ENCODE data around the gene FAM90A26.
A peak's percentile ranks its signal among the peaks of the same experiment; 100 is the strongest.
"Not testable (repeated sequence)": the region's sequence is repeated elsewhere in the genome, so short reads cannot be mapped to it uniquely, and the experiment has no call there.

Gene FAM90A26, protein sequence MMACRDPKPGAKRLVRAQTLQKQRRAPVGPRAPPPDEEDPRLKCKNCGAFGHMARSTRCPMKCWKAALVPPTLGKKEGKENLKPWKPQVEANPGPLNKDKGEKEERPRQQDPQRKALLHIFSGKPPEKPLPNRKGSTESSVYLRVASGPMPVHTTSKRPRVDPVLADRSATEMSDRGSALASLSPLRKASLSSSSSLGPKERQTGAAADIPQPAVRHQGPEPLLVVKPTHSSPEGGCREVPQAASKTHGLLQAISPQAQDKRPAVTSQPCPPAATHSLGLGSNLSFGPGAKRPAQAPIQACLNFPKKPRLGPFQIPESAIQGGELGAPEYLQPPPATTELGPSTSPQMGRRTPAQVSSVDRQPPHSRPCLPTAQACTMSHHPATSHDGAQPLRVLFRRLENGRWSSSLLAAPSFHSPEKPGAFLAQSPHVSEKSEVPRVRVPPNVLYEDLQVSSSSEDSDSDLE

DNA sequence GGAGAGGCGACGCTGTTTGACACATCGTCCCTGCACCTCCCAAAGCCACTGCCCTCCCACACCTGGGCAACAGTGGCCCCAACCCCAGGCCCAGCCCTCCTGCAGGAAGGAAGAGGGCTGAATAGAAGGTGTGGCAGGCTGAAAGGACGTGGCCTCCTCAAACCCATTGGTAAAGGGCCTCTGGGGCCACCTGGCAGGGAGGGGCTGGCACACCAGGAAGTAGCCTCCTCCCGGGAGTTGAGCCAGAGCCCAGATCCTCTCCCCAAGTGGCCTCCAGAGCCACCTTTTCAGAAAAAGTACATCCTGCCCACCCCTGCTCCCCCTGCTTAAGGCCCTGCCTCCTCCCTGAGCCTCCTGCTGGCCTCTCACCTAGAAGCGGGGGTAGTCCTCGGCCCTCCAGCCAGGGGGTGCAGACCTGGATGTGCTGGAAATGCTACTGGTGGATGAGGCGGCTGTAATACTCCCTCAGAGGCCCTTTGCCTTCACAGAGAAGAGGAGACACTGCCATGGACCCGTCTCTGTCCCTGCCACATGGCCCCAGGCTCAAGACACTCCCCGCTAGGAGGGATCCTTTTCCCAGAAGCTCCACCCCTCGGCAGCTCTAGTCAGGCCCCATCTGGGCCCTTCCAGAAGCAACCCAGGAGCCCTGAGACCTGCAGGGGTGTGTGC is at the start of gene FAM90A26:
TSS of gene FAM90A26 (plus strand) at position 619 of the 669 bp plus-strand sequence. CDS start 2,764 bp downstream, outside the sequence.
- not testable (repeated sequence) for DNase-seq (ENCODE audit: extremely low spot score, insufficient read length, low read depth); FAIRE-seq

DNA sequence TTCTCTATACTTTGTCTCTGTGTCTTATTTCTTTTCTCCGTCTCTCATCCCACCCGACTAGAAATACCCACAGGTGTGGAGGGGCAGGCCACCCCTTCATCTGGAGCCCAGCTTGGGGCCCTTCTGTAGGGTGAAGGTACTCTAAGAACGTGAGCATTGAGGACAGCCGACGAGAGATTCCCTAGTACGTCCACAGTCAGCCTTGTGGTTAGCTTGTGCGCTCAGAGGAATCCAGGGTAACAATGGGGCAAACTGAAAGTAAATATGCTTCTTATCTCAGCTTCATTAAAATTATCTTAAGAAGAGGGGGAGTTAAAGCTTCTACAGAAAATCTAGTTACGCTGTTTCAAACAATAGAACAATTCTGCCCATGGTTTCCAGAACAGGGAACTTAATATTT is 47.5 kb upstream of the FAM90A26 start:
- FAIRE-seq; DNase-seq (ENCODE audit: extremely low spot score, insufficient read length, low read depth): not testable (repeated sequence)

DNA sequence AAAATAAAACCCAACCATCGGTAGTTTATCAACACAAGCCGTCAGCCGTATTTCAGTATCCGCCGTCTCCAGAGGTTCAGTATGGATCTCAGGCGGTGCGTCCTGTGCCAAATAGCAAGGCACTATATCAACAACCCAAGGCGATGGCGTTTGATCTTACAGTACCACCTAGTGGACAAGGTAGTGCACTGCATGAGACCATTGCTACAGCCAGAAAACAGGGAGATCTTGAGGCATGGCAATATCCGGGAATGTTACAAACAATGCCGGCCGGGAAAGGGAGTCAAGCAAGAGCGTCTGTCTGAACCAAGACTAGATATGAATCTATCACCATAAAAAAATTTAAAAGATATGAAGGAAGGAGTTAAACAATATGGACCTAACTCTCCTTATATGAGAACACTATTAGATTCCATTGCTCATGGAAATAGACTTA is 46.6 kb upstream of the FAM90A26 start:
- not testable (repeated sequence) for FAIRE-seq; DNase-seq (ENCODE audit: extremely low spot score, insufficient read length, low read depth)

DNA sequence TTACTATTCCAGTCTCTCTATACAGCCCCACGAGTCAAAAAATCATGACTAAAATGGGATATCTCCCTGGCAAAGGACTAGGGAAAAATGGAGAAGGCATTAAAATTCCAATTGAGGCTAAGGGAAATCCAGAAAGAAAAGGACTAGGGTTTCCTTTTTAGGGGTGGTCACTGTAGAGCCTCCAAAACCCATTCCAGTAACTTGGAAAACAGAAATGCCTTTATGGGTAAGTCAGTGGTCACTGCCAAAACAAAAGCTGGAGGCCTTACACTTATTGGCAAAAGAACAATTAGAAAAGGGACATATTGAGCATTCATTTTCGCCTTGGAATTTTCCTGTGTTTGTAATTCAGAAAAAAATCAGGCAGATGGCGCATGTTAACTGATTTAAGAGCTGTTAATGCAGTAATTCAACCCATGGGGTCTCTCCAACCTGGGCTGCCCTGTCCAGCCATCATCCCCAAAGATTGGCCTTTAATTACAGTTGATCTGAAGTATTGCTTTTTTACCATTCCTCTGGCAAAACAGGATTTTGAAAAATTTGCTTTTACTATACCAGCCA is 44.5 kb upstream of the FAM90A26 start:
- FAIRE-seq; DNase-seq (ENCODE audit: extremely low spot score, insufficient read length, low read depth): not testable (repeated sequence)

DNA sequence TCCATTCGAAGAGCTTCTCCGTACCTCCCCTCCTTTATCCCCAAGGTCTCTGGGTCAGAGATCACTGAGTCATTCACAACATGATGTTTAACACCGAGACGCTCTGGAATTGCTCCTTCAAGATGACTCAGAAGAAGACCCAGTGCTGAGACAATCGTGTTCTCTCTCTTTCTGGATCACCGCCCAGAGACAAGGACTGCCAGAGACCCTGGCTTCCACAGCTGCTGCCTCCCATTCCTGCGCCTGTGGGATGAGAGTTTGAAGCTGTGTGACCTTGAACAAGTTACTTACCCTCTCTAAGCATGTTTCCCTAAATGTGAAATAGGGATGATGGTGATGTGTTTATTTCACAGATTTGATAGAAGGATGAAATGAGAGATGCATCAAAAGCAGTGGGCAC is 38.8 kb upstream of the FAM90A26 start:
- not testable (repeated sequence) for DNase-seq (ENCODE audit: extremely low spot score, insufficient read length, low read depth); FAIRE-seq

DNA sequence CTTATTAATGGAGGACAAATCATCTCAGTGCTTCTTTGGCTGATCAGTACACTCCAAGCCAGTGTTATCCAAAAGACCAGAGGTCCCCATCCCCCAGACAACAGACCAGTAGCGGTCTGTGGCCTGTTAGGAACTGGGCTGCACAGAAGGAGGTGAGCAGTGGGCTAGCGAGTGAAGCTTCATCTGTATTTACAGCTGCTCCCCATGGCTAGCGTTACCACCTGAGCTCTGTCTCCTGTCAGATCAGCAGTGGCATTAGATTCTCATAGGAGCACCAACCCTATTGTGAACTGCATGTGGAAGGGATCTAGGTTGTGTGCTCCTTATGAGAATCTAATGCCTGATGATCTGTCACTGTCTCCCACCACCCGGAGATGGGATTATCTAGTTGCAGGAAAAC is 37.4 kb upstream of the FAM90A26 start:
- DNase-seq (ENCODE audit: extremely low spot score, insufficient read length, low read depth); FAIRE-seq: not testable (repeated sequence)

DNA sequence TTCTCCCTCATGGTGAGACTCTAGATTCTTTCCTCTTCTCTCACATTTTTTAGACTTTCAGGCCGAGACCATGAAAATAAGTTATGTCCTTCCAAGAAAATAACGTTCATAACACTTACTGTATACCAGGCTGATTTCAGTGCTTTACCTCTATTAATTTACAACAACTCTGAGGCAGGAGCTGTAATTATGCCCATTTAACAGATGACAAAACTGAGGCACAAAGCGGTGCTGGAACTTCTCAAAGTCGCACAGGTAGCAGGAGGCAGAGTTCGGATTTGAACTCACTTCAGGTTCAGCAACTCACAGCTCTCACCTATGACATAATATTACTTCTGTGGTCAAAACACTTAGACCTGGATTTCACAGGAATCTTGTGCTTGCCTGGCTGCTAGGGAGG is 36.2 kb upstream of the FAM90A26 start:
- DNase-seq (ENCODE audit: extremely low spot score, insufficient read length, low read depth); FAIRE-seq: not testable (repeated sequence)

DNA sequence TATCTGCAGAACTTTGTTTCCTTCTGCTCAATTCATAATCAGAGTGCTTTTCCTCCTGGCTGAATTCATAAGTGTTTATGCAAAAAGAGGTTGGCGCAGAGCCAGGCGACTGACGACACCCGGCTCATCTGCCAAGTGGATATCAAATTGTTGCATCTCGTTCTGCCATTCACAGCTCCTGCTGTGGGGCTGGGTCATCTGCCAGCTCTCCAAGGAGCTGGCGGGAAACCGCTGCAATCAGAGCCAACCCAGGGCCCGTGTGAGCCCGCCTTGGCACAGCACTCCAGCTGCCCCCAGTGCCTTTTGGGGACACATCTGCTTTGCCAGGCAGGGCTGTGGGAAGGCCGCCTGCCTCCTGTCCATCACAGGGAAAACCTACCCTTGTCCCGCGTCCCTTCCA is 35.7 kb upstream of the FAM90A26 start:
- not testable (repeated sequence) for DNase-seq (ENCODE audit: extremely low spot score, insufficient read length, low read depth); FAIRE-seq

DNA sequence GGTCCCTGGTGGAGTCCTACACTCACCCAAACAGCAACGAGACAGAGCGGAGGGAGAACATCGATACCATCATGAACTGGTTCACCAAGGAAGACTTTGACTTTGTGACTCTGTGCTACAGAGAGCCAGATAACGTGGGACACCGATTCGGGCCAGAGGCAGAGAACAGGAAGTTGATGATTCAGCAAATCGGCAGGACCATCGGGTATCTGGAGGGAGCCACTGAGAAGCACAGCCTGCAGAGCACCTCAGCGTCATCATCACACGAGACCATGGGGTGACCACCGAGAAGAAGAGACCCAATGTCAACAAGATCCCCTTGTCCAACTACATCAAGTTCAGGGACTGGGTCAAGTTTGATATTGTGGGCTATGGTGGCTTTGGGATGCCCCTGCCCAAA is 29.2 kb upstream of the FAM90A26 start:
- not testable (repeated sequence) for FAIRE-seq; DNase-seq (ENCODE audit: extremely low spot score, insufficient read length, low read depth)

DNA sequence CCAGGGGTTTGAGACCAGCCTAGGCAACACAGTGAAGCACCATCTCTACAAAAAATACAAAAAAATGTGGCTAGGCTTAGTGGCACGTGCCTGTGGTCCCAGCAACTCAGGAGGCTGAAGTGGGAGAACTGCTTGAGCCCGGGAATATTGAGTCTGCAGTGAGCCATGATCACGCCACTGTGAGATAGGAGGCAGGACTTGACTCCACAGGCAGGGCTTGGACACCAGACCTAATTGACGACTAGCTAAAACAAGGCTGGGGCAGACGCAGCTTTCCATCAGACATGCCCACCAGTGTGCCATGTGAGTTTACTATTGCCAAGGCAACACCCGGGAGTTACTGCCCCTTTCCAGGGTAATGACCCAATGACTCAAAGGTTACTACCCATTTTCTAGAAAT is 27.4 kb upstream of the FAM90A26 start:
- not testable (repeated sequence) for DNase-seq (ENCODE audit: extremely low spot score, insufficient read length, low read depth); FAIRE-seq

DNA sequence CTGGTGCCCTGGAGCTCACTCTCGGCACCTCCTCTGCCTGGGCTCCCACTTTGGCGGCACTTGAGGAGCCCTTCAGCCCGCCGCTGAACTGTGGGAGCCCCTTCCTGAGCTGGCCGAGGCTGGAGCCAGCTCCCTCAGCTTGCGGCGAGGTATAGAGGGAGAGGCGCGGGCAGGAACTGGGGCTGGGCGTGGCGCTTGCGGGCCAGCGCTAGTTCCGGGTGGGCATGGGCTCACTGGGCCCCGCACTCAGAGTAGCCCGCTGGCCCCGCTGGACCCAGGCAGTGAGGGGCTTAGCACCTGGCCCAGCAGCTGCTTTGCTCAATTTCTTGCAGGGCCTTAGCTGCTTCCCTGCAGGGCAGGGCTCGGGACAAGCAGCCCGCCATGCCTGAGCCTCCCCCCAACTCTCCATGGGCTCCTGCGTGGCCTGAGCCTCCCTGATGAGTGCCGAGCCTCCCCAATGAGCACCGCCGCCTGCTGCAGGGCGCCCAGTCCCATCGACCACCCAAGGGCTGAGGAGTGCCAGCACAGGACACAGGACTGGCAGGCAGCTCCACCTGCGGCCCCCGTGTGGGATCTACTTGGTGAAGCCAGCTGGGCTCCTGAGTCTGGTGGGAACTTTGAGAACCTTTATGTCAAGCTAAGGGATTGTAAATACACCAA is 26.7 kb upstream of the FAM90A26 start:
- FAIRE-seq (no peak), DNase-seq (ENCODE audit: extremely low spot score, insufficient read length, low read depth) (no peak)

DNA sequence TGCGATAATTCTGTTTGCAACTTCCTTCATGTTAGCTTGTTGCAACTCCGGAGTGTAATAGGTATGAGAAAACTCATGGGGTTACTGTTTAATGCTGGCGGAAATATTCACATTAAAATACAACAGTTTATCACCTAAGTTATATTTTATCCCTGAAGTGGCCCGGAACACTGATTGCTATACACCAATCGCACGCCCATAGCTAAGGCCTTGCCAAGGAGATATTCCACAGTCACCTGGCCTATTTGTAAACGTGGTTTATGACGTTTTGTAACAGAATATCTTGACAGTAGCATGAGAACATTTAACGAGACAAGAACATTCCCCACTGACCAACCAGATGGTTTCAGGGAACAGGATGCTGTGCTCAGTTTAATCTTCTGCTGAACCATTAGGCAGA is 23.2 kb upstream of the FAM90A26 start:
- DNase-seq (ENCODE audit: extremely low spot score, insufficient read length, low read depth) = no peak
- no peak for FAIRE-seq

DNA sequence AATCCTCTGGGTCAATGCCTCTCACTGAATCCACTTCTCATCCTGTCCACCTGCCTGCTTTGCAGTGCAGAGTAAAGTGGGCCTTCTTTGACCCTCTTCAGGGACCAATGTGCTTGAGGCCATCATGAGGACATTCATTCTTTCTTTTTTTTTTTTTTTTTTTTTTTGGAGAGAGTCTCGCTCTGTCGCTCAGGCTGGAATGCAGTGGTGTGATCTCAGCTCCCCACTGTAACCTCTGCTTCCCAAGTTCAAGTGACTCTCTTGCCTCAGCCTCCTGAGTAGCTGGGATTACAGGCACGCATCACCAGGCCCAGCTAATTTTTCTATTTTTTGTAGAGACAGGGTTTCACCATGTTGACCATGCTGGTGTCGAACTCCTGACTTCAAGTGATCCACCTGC is 22.8 kb upstream of the FAM90A26 start:
- FAIRE-seq; DNase-seq (ENCODE audit: extremely low spot score, insufficient read length, low read depth): not testable (repeated sequence)

DNA sequence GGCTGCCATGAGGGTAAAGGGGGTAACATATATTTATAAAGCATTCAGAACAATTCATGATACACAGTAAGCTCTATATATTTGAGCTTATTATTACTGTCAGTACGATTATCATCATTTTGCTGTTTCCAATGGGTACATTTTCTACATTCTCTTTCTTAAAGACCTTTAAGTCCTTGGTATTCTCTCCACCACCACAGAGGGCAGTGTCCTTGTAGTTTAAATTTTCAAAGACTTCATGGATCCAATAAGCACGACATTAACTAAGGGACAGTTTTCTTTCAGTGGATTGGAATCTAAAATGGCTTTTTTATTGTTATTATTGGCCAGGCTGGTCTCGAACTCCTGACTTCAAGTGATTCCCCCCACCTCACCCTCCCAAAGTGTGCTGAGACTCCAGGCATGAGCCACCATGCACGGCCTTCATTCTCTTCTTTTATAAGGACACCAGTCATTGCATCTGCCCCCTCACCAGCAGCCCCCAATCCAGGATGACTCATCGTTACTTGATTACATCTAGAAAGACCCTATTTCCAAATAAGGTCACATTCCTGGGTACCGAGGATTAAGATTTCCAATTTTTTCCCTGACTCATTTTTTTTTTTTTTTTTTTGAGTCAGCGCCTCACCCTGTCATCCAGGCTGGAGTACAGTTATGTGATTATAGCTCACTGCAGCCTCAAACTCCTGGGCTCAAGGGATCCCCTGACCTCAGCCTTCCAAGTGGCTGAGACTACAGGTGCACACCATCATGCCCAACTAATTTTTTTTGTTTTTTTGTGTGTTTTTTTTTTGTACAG is 21.4 kb upstream of the FAM90A26 start:
- not testable (repeated sequence) for FAIRE-seq; DNase-seq (ENCODE audit: extremely low spot score, insufficient read length, low read depth)

DNA sequence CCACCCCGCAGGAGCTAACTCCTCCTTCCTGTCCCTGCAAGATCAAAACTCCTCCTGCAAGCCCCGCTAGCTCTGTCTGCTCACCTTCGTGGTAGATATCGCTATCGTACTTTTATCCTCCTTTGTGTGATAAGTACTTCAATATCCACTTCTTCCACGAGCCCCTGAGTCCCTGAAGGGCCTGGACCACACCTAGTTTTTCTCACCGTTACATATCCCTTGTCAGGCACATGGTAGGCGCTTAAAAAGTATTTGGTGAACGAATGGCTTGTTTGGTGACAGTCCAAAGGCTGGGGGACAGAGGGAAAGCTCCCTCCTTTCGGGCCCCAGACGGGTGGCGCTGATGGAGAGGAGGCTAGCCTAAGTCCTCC is 18.4 kb upstream of the FAM90A26 start:
- not testable (repeated sequence) for FAIRE-seq; DNase-seq (ENCODE audit: extremely low spot score, insufficient read length, low read depth)

DNA sequence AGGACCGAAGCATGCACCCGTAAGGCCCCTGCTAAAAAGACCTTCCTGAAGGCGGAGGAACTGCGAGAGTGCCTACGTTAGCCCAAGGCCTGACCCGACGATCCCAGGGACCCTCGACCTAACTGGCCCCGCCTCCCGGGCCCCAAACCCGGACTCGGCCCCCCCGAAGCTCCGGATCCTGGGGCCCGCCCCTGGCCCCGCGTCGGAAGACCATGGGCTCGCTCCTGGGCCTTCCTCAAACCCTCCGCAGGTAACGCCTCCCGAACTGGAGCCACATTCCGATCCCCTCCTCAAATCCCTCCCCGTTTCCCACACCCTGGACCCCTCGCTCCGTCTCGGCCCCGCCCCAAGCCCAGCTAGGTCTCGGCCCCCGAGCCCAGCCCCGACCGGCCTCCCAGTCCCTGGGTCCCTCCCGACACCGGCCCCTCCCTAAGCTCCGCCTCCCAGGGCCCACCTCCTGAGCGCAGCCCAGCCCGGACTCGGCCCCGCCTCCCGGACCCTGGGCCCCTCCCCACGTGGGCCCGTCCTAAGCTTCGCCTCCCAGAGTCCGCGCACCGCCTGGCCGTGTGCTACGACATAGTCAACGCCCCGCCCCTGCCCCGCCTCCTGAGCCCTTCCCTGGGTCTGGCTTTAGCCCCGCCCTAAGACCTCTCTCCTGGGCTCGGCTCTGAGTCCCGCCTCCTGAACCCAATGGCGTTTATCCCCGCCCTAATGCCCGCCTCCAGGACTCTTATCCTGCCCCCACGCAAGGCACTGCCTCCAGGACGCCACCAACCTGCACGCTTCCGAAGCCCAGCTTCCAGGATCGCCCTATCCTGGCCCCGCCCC is 17.8 kb upstream of the FAM90A26 start:
- not testable (repeated sequence) for DNase-seq (ENCODE audit: extremely low spot score, insufficient read length, low read depth)
- FAIRE-seq = peak; percentile 51

DNA sequence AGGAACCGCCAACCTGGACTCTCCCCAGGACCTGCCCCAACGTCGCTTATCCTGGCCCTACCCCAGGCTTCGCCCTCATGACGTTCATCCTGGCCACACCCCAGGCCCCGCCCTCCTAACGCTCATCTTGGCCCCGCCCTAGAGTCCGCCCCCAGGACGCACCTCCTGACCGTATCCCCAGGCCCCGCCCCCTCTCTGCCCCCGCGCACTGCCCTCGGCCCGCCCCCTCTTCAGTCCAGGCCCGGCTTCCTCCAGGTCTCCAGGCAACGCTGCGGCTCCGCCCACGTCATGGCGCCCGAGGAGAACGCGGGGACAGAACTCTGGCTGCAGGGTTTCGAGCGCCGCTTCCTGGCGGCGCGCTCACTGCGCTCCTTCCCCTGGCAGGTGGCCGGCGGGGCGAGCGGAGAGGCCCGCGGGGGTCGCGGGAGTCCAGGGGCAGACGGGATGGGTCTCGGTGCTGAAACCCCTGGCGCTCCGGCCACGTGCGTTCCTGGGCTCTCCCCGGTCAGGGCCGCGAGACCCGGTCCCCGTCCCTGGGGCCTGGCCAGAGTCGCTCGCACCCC is 17.1 kb upstream of the FAM90A26 start:
- not testable (repeated sequence) for DNase-seq (ENCODE audit: extremely low spot score, insufficient read length, low read depth); FAIRE-seq

DNA sequence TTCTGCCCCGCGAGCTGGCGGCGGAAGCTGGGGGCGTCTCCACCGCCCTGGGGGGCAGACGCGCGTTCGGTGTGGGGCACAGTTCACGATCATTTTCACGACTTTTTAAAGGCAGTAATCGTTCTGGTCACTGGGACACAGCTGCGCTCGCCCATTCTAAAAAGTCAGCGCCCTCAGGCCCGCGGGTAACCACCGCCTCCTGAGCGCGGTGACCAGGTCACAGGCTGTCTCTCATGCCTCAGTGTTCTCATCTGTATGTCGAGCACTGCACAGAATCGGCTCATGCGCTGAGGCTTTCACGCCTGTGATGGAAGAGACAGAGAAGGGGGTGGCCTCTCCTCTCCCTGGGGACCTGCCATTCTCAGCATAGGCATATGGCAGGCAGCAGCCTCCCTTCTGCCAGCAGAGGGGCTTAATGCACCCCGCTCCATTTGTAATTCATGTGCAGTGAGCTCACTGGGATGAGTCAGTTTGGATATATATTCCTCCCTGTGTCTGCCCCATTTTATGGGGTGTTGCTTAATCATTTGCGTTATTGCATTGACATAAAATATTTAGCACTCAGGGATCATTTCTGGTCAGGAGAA is 16.5 kb upstream of the FAM90A26 start:
- FAIRE-seq = not testable (repeated sequence)

More for the DNA sequence above, 16.5 kb upstream of the FAM90A26 start:
- DNase-seq (ENCODE audit: extremely low spot score, insufficient read length, low read depth) = not testable (repeated sequence)

Data from GM18507 (cell line).